ENCODE measurements around the gene POLR1B.
"Not testable (repeated sequence)": the region's sequence is repeated elsewhere in the genome, so short reads cannot be mapped to it uniquely, and the experiment has no call there.

POLR1B gene

DNA sequence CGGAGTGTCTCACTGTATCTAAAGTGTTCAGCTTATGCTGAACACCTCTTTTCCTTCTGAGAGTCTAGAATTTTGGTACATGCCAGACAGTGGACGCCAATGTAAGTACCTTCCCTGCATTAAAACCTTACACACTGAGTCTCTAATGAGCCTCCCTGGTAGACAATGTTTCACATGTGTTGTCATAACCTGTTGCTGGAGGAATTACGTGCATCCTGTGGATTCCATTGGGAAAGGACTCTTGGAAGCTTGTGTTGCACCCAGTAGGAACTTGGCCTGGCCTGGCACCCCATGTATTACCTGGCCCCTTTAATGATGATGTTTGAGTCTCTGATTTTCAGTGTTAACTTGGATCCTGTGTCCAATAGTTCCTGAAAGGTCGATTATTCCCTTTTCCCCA lies 62.7 kb downstream of the POLR1B start:
- no peak for DNase-seq

DNA sequence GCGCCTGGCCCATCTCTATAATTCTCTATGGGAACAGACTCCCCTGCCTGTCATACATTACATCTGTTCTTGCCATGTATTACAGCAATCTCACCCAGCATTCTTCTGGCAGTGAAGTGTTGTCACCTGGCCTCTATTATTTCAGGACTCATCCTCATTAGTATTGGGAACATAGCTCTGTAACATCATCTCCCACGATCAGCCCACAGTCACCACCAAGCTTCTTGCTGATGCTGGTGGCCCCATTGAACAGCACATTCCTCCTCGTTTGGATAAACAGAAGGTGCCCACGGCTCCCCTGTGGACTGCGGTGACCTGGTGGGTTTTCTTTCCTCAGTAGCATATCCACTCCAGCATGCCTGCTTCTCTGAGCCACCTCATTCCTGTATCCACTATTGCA lies 63.7 kb downstream of the POLR1B start:
- DNase-seq = no peak

- DNase-seq = no peak
Observed at GRCh38 chr2:112606547-112606946, 64.3 kb downstream of the POLR1B start.

DNA sequence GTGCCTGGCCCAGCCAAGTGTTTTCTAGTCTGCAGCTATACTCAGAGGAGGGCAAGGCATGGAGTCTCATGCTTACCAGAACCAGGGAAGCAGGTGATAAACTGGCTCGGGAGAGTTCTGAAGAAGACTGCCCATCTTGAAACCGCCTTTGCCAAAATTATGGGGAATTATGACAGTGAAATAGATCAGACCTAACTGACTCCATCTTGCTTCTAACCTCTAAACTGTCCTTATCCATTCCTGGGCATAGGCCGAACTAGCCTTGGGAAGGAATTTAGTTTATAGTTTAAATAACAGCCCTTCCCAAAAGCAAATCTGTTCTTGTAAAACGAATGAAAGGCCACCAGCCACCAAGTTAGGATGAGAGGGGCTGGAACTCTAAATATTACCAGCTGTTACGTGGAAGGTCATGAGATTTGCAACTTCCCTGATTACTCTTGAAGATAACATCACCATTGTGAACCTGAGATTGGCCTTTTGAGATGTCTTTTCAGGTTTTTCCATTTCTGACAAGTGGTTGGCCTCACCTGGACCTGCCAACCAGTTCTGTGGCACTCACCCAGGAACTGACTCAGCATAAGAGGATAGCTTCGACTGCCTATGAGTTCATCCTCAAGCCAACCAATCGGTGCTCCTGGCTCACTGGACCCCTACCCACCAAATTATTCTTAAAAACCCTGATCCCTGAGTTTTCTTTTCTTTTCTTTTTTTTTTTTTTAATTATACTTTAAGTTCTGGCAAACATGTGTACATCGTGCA lies 65.6 kb downstream of the POLR1B start:
- no peak for DNase-seq

DNA sequence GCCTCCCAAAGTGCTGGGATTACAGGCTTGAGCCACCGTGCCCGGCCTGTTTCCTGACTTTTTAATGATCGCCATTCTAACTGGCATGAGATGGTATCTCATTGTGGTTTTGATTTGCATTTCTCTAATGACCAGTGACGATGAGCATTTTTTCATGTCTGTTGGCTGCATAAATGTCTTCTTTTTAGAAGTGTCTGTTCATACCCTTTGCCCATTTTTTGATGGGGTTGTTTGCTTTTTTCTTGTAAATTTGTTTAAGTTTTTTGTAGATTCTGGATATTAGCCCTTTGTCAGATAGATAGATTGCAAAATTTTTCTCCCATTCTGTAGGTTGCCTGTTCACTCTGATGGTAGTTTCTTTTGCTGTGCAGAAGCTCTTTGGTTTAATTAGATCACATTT lies 67.1 kb downstream of the POLR1B start:
- DNase-seq = not testable (repeated sequence)

- not testable (repeated sequence) for DNase-seq
Observed at GRCh38 chr2:112612283-112612682, 70.0 kb downstream of the POLR1B start.

DNA sequence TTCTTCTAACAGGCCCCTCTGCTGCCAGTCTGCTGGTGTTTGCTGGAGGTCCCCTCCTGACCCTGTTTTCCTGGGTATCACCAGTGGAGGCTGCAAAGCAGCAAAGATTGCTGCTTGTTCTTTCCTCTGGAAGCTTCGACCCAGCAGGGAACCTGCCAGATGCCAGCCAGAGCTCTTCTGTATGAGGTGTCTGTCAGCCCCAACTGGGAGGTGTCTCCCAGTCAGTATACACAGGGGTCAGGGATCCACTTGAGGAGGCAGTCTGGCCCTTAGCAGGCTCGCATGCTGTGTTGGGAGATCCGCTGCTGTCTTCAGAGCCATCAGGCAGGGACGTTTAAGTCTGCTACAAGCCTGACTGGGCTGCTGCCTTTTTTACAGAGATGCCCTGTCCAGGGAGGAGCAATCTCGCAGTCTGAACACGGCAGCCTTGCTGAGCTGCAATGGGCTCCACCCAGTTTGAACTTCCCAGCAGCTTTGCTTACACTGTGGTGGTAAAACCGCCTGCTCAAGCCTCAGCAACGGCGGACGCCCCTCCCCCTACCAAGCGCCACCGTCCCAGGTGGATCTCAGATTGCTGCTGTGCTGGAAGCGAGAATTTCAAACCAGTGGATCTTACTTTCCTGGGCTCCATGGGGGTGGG lies 72.1 kb downstream of the POLR1B start:
- DNase-seq = no peak

GRCh38 chr2:112615051-112615450 lies 72.8 kb downstream of the POLR1B start:
- no peak for DNase-seq

- not testable (repeated sequence) for DNase-seq
Observed at GRCh38 chr2:112615798-112616197, 73.5 kb downstream of the POLR1B start.

DNA sequence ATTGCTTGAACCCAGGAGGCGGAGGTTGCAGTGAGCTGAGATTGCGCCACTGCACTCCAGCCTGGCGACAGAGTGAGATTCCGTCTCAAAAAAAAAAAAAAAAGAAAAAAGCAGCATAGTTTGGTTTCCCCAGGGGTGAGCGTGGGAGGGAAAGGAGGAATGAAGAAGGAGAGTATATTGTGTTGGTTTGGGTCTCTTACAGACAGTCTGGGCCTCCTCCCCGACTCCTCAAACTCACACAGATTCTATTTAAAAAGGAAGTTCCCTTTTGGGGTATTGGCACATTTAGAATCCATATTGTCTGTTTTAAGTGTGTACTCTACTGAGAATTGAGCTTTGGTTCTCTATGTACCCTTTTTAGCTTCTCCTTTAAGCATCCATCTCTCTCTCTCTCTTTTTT lies 76.1 kb downstream of the POLR1B start:
- DNase-seq = no peak

DNA sequence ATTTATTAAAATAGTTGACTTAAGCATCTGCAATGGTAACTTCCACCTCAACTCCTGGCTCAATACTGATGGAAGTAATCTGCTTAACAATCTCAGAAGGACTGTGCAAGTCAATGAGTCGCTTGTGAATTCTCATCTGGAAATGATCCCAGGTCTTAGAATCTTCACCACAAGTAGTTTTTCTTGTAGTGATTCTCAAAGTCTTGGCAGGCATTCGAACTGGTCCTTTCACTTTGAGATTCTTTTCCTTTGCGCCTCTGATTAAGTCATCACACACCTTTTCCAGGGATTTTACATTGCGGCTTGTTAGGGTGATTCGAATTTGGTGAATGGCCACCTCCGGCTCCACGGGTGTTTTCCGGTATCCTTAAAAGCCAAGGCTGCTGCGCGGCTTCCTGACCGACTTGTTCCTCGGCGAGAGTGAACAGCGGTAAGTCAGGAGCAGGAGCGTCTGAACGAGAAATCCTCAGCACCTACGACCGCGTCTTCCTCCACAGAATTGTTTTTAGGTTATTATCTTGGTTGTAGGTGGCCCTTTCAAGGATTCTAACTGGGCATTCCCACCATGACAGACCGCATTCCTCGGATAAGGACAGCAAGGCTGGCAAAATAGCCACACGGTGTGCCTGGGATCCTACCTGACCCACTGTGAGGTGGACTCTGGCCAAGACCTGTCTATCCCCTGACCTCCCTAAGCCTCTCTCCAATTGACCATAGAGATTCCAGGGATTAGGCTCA lies 79.7 kb downstream of the POLR1B start:
- no peak for DNase-seq

GRCh38 chr2:112622528-112622849 lies 80.2 kb downstream of the POLR1B start:
- no peak for DNase-seq

DNA sequence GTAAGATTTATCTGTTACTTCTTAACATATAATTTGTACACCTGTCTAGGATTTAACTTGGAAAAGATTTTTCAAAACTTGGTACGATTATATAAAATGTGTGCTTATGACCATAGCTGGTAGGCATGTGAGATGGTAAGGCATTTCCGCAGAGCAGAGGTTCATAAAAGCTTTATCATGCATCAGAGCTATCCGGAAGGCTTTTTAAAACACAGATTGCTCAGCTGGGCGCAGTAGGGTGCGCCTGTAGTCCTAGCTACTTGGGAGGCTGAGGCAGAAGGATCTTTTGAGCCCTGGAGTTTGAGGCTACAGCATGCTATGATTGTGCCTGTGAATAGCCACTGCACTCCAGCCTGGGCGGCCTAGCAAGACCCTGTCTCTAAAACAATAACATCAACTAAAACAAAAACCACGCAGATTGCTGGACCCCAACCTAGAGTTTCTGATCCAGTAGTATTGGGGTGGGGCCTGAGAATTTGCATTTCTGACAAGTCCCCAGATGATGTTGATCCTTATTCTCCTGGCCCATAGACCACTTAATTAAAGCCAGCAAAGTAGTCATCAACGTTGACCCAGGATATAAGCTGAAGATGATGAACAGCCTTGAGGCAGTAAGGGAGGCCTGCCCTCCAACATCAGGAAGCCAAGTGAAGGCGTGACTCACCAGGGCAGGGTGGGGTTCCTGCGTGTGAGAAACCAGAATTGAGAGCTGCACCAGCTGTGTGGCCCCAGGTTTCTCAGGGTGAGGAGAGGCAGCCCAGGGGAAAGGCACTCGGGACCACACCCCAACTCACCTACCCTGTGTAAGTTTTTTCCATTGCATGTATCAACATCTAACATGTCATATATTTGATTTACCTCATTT lies 81.9 kb downstream of the POLR1B start:
- no peak for DNase-seq

- DNase-seq = no peak
Observed at GRCh38 chr2:112625474-112626114, 83.3 kb downstream of the POLR1B start.

DNA sequence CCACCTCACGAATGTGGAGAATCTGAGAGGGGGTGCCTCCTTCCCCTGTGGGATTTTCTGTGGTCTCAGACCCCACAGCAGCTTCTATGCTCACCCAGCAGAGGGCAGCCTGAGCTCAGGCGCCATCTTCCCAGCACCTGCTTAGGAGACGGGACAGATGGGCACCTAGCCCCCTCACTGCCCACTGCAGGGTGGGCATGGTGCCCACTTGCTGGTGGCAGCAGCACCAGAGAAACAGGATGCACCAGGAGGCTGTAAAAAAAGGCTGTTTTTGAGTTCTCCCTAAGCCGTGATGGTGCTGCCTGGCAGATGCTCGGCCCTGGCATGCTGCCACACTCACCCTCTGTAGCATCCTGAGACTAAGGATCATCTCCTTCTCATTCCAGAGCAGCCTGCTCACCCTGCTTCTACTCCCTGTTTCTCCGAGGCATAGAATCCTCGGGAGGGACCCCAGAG lies 84.4 kb downstream of the POLR1B start:
- DNase-seq = peak; percentile 68

Data from COR-L47 (cell line).